ENCODE measurements around the gene ZNF423. TPM values are rescaled to one million over a fixed set of nuclear protein-coding genes. Genes with fewer than 3 reads are reported as not detected.

Gene ZNF423
- total and polyA plus RNA-seq, 2 of the 13 experiments (the other 11 are each of a cell fraction or from before 2014, with no cell fraction given), result 0.07 to 0.31 TPM

DNA sequence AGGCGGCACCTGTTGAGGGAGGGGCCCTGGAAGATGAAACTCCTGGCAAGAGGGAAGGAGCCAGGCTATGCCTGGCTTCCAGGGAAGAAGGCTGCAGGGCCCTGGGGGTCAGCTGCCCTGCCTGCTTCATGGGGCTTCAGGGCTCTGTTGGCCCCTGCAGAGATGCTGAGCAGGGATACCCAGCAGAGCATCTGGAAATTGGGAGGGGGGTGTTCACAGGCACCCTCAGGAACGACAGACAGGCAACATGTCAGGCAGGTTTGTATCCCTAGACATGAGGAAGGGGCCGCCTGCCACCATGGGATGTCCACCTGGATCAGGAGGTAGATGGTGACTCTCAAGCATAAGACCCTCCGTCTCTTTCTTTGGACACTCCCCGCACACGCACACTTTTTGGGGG, 13.8 kb upstream of the ZNF423 start (continued):
- TF ChIP-seq, protein P1, sequence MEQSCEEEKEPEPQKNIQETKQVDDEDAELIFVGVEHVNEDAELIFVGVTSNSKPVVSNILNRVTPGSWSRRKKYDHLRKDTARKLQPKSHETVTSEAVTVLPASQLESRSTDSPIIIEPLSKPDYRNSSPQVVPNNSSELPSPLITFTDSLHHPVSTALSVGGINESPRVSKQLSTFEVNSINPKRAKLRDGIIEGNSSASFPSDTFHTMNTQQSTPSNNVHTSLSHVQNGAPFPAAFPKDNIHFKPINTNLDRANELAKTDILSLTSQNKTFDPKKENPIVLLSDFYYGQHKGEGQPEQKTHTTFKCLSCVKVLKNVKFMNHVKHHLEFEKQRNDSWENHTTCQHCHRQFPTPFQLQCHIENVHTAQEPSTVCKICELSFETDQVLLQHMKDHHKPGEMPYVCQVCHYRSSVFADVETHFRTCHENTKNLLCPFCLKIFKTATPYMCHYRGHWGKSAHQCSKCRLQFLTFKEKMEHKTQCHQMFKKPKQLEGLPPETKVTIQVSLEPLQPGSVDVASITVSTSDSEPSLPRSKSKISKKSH (CRISPR knock-in tag; IDR thresholded peaks at IDR 0.05; ENCODE audit: borderline replicate concordance), result no peak
- TF ChIP-seq, protein P2, sequence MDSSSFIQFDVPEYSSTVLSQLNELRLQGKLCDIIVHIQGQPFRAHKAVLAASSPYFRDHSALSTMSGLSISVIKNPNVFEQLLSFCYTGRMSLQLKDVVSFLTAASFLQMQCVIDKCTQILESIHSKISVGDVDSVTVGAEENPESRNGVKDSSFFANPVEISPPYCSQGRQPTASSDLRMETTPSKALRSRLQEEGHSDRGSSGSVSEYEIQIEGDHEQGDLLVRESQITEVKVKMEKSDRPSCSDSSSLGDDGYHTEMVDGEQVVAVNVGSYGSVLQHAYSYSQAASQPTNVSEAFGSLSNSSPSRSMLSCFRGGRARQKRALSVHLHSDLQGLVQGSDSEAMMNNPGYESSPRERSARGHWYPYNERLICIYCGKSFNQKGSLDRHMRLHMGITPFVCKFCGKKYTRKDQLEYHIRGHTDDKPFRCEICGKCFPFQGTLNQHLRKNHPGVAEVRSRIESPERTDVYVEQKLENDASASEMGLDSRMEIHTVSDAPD (CRISPR knock-in tag; IDR thresholded peaks at IDR 0.05), result no peak
- TF ChIP-seq, protein P3, sequence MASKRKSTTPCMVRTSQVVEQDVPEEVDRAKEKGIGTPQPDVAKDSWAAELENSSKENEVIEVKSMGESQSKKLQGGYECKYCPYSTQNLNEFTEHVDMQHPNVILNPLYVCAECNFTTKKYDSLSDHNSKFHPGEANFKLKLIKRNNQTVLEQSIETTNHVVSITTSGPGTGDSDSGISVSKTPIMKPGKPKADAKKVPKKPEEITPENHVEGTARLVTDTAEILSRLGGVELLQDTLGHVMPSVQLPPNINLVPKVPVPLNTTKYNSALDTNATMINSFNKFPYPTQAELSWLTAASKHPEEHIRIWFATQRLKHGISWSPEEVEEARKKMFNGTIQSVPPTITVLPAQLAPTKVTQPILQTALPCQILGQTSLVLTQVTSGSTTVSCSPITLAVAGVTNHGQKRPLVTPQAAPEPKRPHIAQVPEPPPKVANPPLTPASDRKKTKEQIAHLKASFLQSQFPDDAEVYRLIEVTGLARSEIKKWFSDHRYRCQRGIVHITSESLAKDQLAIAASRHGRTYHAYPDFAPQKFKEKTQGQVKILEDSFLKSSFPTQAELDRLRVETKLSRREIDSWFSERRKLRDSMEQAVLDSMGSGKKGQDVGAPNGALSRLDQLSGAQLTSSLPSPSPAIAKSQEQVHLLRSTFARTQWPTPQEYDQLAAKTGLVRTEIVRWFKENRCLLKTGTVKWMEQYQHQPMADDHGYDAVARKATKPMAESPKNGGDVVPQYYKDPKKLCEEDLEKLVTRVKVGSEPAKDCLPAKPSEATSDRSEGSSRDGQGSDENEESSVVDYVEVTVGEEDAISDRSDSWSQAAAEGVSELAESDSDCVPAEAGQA (IDR thresholded peaks at IDR 0.05; ENCODE audit: low read depth), result no peak
- TF ChIP-seq, protein P3 (CRISPR knock-in tag; IDR thresholded peaks at IDR 0.05; ENCODE audit: borderline replicate concordance), result no peak
- TF ChIP-seq ZNF7 (CRISPR knock-in tag; IDR thresholded peaks at IDR 0.05) (no peak), ZSCAN20 (CRISPR knock-in tag; IDR thresholded peaks at IDR 0.05; ENCODE audit: borderline replicate concordance) (no peak), SPEN (CRISPR knock-in tag; IDR thresholded peaks at IDR 0.05; ENCODE audit: low read depth) (no peak), KDM3A (CRISPR knock-in tag; IDR thresholded peaks at IDR 0.05; ENCODE audit: low read depth) (no peak), NONO (IDR thresholded peaks at IDR 0.05) (no peak), NONO (CRISPR knock-in tag; conservative IDR thresholded peaks at IDR 0.05) (no peak), SNAPC2 (CRISPR knock-in tag; IDR thresholded peaks at IDR 0.05) (no peak), ZNF501 (CRISPR knock-in tag; IDR thresholded peaks at IDR 0.05) (no peak), PITX1 (CRISPR knock-in tag; IDR thresholded peaks at IDR 0.05) (no peak)
- TF ChIP-seq, protein P4, sequence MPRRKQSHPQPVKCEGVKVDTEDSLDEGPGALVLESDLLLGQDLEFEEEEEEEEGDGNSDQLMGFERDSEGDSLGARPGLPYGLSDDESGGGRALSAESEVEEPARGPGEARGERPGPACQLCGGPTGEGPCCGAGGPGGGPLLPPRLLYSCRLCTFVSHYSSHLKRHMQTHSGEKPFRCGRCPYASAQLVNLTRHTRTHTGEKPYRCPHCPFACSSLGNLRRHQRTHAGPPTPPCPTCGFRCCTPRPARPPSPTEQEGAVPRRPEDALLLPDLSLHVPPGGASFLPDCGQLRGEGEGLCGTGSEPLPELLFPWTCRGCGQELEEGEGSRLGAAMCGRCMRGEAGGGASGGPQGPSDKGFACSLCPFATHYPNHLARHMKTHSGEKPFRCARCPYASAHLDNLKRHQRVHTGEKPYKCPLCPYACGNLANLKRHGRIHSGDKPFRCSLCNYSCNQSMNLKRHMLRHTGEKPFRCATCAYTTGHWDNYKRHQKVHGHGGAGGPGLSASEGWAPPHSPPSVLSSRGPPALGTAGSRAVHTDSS (CRISPR knock-in tag; conservative IDR thresholded peaks at IDR 0.05), result no peak
- TF ChIP-seq, protein P5, sequence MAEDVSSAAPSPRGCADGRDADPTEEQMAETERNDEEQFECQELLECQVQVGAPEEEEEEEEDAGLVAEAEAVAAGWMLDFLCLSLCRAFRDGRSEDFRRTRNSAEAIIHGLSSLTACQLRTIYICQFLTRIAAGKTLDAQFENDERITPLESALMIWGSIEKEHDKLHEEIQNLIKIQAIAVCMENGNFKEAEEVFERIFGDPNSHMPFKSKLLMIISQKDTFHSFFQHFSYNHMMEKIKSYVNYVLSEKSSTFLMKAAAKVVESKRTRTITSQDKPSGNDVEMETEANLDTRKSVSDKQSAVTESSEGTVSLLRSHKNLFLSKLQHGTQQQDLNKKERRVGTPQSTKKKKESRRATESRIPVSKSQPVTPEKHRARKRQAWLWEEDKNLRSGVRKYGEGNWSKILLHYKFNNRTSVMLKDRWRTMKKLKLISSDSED (CRISPR knock-in tag; IDR thresholded peaks at IDR 0.05), result no peak

Measured in HepG2 (cell line).